ACC112 (cell line): ENCODE results near the gene GLYATL1.
A peak's percentile ranks its signal among the peaks of the same experiment; 100 is the strongest.

ENCODE experiments used
- H2AFZ ChIP-seq: fragments of 200-600 bp; sonication (generic); one replicate; pipeline ENCODE4 v1.6.0; 2017; ENCODE audit warnings: antibody characterized with exemption, low read length; ENCODE audit not compliant: unreplicated experiment
- H3K27ac ChIP-seq: fragments of 200-600 bp; sonication (generic); 2 replicates; pipeline ENCODE4 v1.5.1; 2014; ENCODE audit warnings: low read depth, mild to moderate bottlenecking, antibody characterized with exemption, low read length, moderate library complexity
- H3K27me3 ChIP-seq: fragments of 200-600 bp; sonication (generic); 2 replicates; pipeline ENCODE4 v1.6.1; 2014; ENCODE audit warnings: mild to moderate bottlenecking, antibody characterized with exemption, low read length, moderate library complexity, mixed read lengths; ENCODE audit not compliant: insufficient read depth
- H3K36me3 ChIP-seq: fragments of 200-600 bp; sonication (generic); 2 replicates; pipeline ENCODE4 v1.6.1; 2016; ENCODE audit warnings: mild to moderate bottlenecking, antibody characterized with exemption, low read length, moderate library complexity, mixed read lengths; ENCODE audit not compliant: insufficient read depth
- H3K4me1 ChIP-seq: fragments of 200-600 bp; sonication (generic); one replicate; pipeline ENCODE4 v1.6.1; 2016; ENCODE audit warnings: low read length, mixed read lengths; ENCODE audit not compliant: insufficient read depth, unreplicated experiment, control insufficient read depth
- H3K4me3 ChIP-seq: fragments of 200-600 bp; sonication (generic); 2 replicates; pipeline ENCODE4 v1.5.1; 2014; ENCODE audit warnings: mild to moderate bottlenecking, low read depth, low read length
- H3K79me2 ChIP-seq: fragments of 200-600 bp; sonication (generic); one replicate; pipeline ENCODE4 v1.6.0; 2016; ENCODE audit warnings: low read length; ENCODE audit not compliant: control insufficient read depth, unreplicated experiment, insufficient read depth

Gene GLYATL1

GRCh38 chr11:58926695-58927094 is 12.6 kb upstream of the GLYATL1 start:
- Histone ChIP-seq H2AFZ (no peak overlapping the region), H3K4me3 (no peak overlapping the region), H3K27me3 (no peaks in the 10 kb centered on the region), H3K36me3 (no peaks in the 10 kb centered on the region), H3K79me2 (no peaks in the 10 kb centered on the region), H3K27ac (no peak overlapping the region), H3K4me1 (peaks cover 18% of the 10 kb centered on the region)

DNA sequence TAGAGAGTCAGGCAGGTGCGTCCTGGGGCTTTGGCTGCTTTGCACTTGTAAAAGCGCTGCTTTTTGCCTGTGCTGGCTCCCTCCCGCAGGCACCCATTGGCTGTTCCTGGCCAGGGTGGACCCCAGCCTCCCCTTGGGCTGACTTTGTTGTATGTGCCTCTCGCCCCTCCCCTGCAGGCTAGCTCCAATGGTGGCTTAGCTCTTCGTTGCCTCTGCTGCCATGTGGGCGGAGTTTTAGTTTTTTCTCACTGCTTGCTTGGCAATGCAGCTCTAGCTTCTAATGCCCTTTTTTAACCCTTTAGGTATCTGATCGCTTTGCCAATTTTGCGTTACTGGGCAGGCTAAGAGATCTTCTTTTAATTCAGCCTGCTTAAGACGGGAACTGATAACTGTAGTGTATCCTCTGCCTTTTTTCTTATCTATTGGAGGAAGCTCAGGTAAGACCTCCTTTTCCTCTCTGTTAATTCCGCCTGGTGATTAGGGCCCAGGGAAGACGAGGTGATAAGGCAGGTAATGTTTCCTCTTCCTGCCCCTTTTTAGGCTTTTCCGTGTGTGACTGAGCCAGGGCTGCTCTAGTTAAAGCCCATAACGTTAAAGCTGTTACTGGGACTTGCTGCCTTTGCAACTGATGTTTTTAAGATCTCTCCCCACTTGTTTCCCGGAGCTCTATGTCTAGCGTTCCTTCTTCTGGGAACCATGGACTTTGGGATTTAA is 11.7 kb upstream of the GLYATL1 start:
- H3K36me3 ChIP-seq: no peaks in the 10 kb centered on the region
- H3K27me3 ChIP-seq: no peaks in the 10 kb centered on the region
- peaks cover 18% of the 10 kb centered on the region for H3K4me1 ChIP-seq
- H2AFZ ChIP-seq: peak overlapping the region; percentile 26
- no peaks in the 10 kb centered on the region for H3K79me2 ChIP-seq
- no peak overlapping the region for H3K27ac ChIP-seq
- peak overlapping the region; percentile 34; the same call in 1 of the 2 replicates for H3K4me3 ChIP-seq

GRCh38 chr11:58928107-58928499 is 11.2 kb upstream of the GLYATL1 start:
- Histone ChIP-seq H2AFZ (peak overlapping the region; percentile 26), H3K27me3 (no peaks in the 10 kb centered on the region), H3K4me3 (0 out of 2 replicates have a peak overlapping the region, but pooled peaks have one; percentile 34), H3K79me2 (no peaks in the 10 kb centered on the region), H3K36me3 (no peaks in the 10 kb centered on the region), H3K27ac (no peak overlapping the region), H3K4me1 (peaks cover 18% of the 10 kb centered on the region)

DNA sequence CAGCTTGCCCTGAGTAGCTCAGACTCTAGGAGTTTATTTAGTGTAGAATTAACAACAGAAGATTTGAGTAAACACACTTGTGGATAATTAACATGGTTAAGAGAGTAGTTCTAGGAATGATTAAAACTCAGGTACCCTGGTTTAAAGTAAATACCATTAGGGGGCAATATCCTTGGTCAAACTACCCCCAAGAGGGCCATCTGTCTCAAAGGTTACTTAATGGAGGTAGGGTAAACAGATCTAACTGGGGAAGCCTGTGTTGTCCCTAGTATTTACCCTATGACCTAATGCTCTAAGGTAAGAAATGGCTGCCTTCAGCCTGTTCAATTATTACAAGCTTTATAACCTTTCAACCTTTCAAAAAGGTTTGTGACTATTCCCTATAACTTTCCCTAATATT is 10.6 kb upstream of the GLYATL1 start:
- Histone ChIP-seq H3K27me3 (no peaks in the 10 kb centered on the region), H2AFZ (no peak overlapping the region), H3K79me2 (no peaks in the 10 kb centered on the region), H3K36me3 (no peaks in the 10 kb centered on the region), H3K27ac (no peak overlapping the region), H3K4me1 (peaks cover 16% of the 10 kb centered on the region), H3K4me3 (no peak overlapping the region)

DNA sequence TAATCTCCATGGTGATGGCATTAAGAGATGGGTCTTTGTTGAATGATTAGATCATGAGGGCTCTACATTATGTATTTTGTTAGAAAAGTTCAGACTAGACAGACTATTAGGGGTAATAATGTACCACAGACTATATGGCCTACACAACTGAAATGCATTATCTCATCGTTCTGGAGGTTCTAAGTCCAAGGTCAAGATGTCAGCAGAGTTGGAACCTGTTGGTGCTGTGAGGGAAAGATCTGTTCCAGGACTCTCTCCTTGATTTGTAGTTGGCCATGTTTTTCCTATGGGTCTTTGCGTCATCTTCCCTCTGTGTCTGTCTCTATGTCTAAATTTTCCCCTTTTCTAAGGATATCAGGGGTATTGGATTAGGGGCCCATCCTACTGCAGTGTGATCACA is 8.4 kb upstream of the GLYATL1 start:
- Histone ChIP-seq H3K4me1 (peaks cover 13% of the 10 kb centered on the region), H3K4me3 (no peak overlapping the region), H3K27ac (no peak overlapping the region)

GRCh38 chr11:58933661-58934060 is 5.6 kb upstream of the GLYATL1 start:
- H3K79me2 ChIP-seq: no peaks in the 10 kb centered on the region
- no peak overlapping the region for H2AFZ ChIP-seq
- H3K27ac ChIP-seq: no peak overlapping the region
- no peaks in the 10 kb centered on the region for H3K36me3 ChIP-seq
- H3K4me1 ChIP-seq: no peaks in the 10 kb centered on the region
- H3K4me3 ChIP-seq: no peak overlapping the region
- H3K27me3 ChIP-seq: peaks cover 5% of the 10 kb centered on the region; the same call in 1 of the 2 replicates

More for the DNA sequence above, 8.4 kb upstream of the GLYATL1 start:
- no peaks in the 10 kb centered on the region for H3K36me3 ChIP-seq
- H3K27me3 ChIP-seq: no peaks in the 10 kb centered on the region
- no peaks in the 10 kb centered on the region for H3K79me2 ChIP-seq
- no peak overlapping the region for H2AFZ ChIP-seq

DNA sequence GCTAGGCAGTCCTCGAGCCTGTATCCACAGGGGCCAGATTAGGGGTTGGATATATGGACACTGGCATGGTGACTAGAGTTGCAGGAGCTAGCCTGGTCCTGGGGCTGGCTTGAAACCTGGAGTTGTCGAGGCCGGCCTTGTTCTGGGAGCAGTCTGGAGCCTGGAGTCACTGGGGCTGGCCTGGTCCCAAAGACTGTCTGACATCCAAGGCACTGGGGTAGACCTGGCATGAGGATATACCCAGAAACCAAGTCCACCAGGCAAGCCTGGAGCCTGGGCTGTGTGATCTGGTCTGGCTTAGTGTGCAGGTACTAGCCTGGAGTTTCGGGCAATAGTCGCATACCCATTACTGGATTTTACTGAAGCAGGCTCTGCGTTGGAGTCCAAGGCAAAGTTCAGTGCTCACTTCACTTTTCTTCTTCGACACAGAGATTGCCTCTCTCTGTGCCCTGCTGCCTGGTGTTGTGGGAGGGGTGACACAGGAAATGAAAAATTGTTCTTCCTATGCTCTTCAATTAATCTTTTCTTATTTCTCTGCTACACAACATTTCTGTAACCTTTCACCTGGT is 4.3 kb upstream of the GLYATL1 start:
- H2AFZ ChIP-seq: no peak overlapping the region
- H3K4me1 ChIP-seq: no peaks in the 10 kb centered on the region
- no peaks in the 10 kb centered on the region for H3K79me2 ChIP-seq
- H3K36me3 ChIP-seq: no peaks in the 10 kb centered on the region
- H3K27ac ChIP-seq: no peak overlapping the region
- peaks cover 5% of the 10 kb centered on the region; the same call in 1 of the 2 replicates for H3K27me3 ChIP-seq
- no peak overlapping the region for H3K4me3 ChIP-seq

DNA sequence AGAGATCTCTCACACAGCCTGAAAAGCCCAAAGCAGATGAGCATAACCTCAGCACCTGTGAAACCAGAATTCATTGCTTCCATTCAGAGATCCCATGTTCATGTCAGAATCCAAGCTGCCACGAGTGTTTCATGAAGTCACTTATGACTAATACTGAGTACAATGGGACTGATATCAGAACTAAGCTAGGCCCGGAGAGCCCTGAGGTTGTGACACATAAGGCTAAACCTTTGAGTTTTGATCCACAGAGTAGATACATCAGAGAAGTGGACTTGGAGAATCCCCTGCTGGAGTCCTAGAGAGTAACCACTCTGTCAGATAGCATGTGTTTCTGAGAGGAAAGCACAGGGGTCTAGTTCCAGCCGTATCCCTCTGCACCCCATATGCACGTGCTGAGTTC is 890 bp upstream of the GLYATL1 start:
- H3K27ac ChIP-seq: no peak overlapping the region
- H3K36me3 ChIP-seq: no peaks in the 10 kb centered on the region
- H3K4me3 ChIP-seq: no peak overlapping the region
- no peaks in the 10 kb centered on the region for H3K4me1 ChIP-seq
- H3K27me3 ChIP-seq: peaks cover 8% of the 10 kb centered on the region
- H2AFZ ChIP-seq: no peak overlapping the region
- H3K79me2 ChIP-seq: no peaks in the 10 kb centered on the region

DNA sequence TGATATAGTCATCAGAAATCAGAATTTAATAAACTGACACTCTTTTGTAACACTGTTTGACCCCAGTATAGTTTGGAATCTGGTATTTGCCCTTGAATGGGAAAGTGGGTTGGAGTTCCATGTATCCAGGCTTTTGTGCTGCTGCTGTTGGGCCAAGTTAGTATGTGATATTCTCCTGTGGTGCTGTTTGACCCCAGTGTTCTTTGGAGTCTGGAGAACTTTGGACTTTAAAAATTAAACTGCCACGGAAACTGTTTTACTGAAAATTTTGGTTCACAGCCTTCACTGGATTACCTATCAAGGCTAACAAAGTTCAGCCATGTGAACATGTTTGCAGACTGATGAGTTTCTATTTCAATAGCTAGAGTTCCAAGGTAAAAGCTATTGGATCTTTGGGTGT is 740 bp downstream of the GLYATL1 start:
- Histone ChIP-seq H3K79me2 (no peaks in the 10 kb centered on the region), H3K4me1 (no peaks in the 10 kb centered on the region)

DNA sequence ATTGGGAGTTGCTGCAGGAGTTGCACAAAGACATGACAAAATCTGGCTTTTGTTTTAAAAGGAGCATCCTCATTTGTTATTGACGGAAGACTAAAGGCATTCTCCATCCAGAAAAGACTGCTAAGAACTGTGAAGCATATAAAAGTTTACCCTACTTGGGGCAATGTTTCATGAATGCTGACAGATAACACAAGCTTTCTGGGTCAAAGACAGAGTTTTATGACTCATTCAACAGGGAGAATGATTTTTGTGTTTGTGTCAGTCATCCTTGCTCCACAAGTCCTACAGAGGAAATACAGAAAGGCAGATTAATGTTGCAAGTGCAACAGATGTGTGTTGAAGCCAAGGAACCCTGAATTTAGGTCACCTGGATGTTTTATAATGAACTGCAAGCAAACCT is 2.5 kb downstream of the GLYATL1 start:
- Histone ChIP-seq H3K4me1 (no peaks in the 10 kb centered on the region), H2AFZ (no peak overlapping the region), H3K27ac (no peak overlapping the region), H3K4me3 (no peak overlapping the region), H3K36me3 (no peaks in the 10 kb centered on the region), H3K27me3 (peaks cover 6% of the 10 kb centered on the region), H3K79me2 (no peaks in the 10 kb centered on the region)

More for the DNA sequence above, 740 bp downstream of the GLYATL1 start:
- no peak overlapping the region for H3K4me3 ChIP-seq
- H3K36me3 ChIP-seq: no peaks in the 10 kb centered on the region
- no peak overlapping the region for H3K27ac ChIP-seq
- H3K27me3 ChIP-seq: peaks cover 8% of the 10 kb centered on the region
- no peak overlapping the region for H2AFZ ChIP-seq

DNA sequence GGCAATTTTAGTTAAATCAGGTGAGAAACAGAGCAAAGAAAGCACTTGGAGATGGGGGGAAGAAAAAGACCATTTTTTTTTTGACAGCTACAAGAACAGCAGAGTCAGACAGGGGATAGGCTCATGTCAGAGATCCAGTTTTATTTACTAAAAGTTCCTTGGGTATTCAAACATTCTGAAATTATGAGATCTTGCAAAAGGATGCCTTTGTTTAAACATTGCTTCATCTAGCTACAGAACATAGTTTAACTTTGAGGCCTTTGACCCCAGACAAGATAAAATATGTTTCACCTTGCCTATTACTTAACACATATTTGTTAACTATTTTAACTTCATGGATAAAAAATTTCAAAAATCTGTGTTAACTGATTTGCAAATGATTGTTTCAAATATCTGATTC is 6.4 kb downstream of the GLYATL1 start:
- H3K36me3 ChIP-seq: no peaks in the 10 kb centered on the region
- H3K79me2 ChIP-seq: no peaks in the 10 kb centered on the region
- no peak overlapping the region for H3K4me3 ChIP-seq
- no peak overlapping the region for H2AFZ ChIP-seq
- no peaks in the 10 kb centered on the region for H3K4me1 ChIP-seq
- H3K27me3 ChIP-seq: peaks cover 3% of the 10 kb centered on the region; the same call in 1 of the 2 replicates
- H3K27ac ChIP-seq: no peak overlapping the region
